CD4-positive, CD25-positive, alpha-beta regulatory T cell (primary cell): ENCODE data around the gene NTM. TPM values are rescaled to one million over a fixed set of nuclear protein-coding genes. Genes with fewer than 3 reads are reported as not detected.

ENCODE experiments used
- ATAC-seq, 2 donors: fragments of 150-1000 bp; cut with Tn5 transposase; one replicate each; pipeline ENCODE4 v1.10.0; 2021; ENCODE audit warnings: low read depth in 2 of 2, moderate number of reproducible peaks in 2 of 2, moderate library complexity in 1 of 2
- DNase-seq, 3 donors: peaks; one replicate each; pipeline versions ENCODE4 v3.0.0 to v3.0.0-alpha.2; 2012 to 2022; ENCODE audit warnings: mixed read lengths in 1 of 3
- H3K27ac ChIP-seq: one replicate; pipeline ENCODE4 v1.7.0; 2013; ENCODE audit warnings: mild to moderate bottlenecking, low read length; ENCODE audit not compliant: insufficient read depth, poor library complexity, severe bottlenecking
- H3K27me3 ChIP-seq: one replicate; pipeline ENCODE4 v1.7.0; 2013; ENCODE audit warnings: low read length; ENCODE audit not compliant: control insufficient read depth, insufficient read depth
- H3K36me3 ChIP-seq: one replicate; pipeline ENCODE4 v1.7.0; 2013; ENCODE audit warnings: mild to moderate bottlenecking, low read length, moderate library complexity; ENCODE audit not compliant: control insufficient read depth, insufficient read depth
- H3K4me1 ChIP-seq: 2 replicates; pipeline ENCODE4 v1.7.0; 2013; ENCODE audit warnings: mild to moderate bottlenecking, low read length; ENCODE audit not compliant: insufficient read depth, control insufficient read depth, poor library complexity, severe bottlenecking
- H3K4me3 ChIP-seq: one replicate; pipeline ENCODE4 v1.7.0; 2013; ENCODE audit warnings: low read depth, mild to moderate bottlenecking, low read length, moderate library complexity
- H3K9me3 ChIP-seq, 2 experiments: 1 replicate in 1 of 2; 2 replicates in 1 of 2; pipeline ENCODE4 v1.7.0; 2013; ENCODE audit warnings: low read length in 2 of 2, mild to moderate bottlenecking in 1 of 2, moderate library complexity in 1 of 2; ENCODE audit not compliant: control insufficient read depth in 2 of 2
- H3K27ac Mint-ChIP-seq, 3 donors: one replicate each; pipeline ENCODE4 v1.8.0; 2020 to 2022; ENCODE audit warnings: mild to moderate bottlenecking in 3 of 3, mixed read lengths in 3 of 3, moderate library complexity in 2 of 3
- H3K27me3 Mint-ChIP-seq: one replicate; pipeline ENCODE4 v1.8.0; 2022; ENCODE audit warnings: mild to moderate bottlenecking, mixed read lengths
- H3K36me3 Mint-ChIP-seq: one replicate; pipeline ENCODE4 v1.8.0; 2020; ENCODE audit warnings: mixed read lengths
- H3K4me1 Mint-ChIP-seq, 4 donors: one replicate each; pipeline ENCODE4 v1.8.0; 2020 to 2022; ENCODE audit warnings: mixed read lengths in 4 of 4, mild to moderate bottlenecking in 1 of 4
- H3K4me3 Mint-ChIP-seq, 4 donors: one replicate each; pipeline ENCODE4 v1.8.0; 2020 to 2022; ENCODE audit warnings: mild to moderate bottlenecking in 4 of 4, mixed read lengths in 4 of 4, moderate library complexity in 3 of 4
- H3K9me3 Mint-ChIP-seq, 7 donors: one replicate each; pipeline ENCODE4 v1.8.0; 2020 to 2022; ENCODE audit warnings: mixed read lengths in 7 of 7, mild to moderate bottlenecking in 3 of 7, moderate library complexity in 2 of 7
- polyA plus RNA-seq, 4 donors: library from polyadenylated mRNA; unstranded; fragments of 300-500 nt; fragmentation: Illumina TruSeq; gene quantifications; one replicate each; pipeline ENCODE4 v1.2.3, GENCODE V29; 2021
- total RNA-seq: library from RNA; stranded (reverse); gene quantifications from one replicate; pipeline ENCODE4 v1.2.3, GENCODE V29; 2022

NTM gene
- total and polyA plus RNA-seq, 5 donors from 2014 or later = 1.3 TPM; not detected in 4

DNA sequence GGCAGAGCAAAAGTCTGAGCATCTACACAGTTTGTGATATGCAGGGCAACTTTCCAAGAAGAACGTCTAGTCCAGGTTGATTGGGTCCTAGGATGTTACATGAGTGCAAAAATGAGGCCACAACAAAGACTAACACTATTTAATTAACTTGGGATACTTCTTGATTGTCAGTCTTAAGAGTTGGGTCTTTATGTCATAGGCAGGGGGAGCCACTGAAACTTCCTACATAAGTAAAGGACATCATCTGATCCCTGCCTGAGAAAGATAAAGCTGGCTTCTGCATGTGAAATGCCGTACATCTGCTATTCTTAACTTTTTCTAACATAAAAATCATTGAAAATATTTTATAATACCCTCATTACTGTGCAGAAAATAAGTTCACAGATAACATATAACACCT lies 525.5 kb downstream of the NTM start:
- no peaks in the 10 kb centered on the region for H3K36me3 ChIP-seq
- ATAC-seq (no peak), DNase-seq (no peak)
- no peaks in the 10 kb centered on the region for H3K27me3 ChIP-seq
- Mint-ChIP-seq H3K4me3 (no peak overlapping the region), H3K27me3 (peaks cover 4% of the 10 kb centered on the region), H3K9me3 (peaks cover 0 to 4% (median 2%) of the 10 kb centered on the region in 7 donors), H3K36me3 (no peaks in the 10 kb centered on the region), H3K27ac (no peak overlapping the region), H3K4me1 (no peaks in the 10 kb centered on the region)
- no peak overlapping the region for H3K4me3 ChIP-seq
- no peaks in the 10 kb centered on the region for H3K9me3 ChIP-seq
- no peaks in the 10 kb centered on the region for H3K4me1 ChIP-seq
- no peak overlapping the region for H3K27ac ChIP-seq

- H3K36me3 Mint-ChIP-seq = no peaks in the 10 kb centered on the region
- ATAC-seq = no peak
- no peaks in the 10 kb centered on the region for H3K9me3 ChIP-seq
- no peaks in the 10 kb centered on the region for H3K27me3 ChIP-seq
- no peak overlapping the region for H3K27ac ChIP-seq
- no peaks in the 10 kb centered on the region for H3K4me1 Mint-ChIP-seq
- no peak overlapping the region for H3K4me3 ChIP-seq
- no peak overlapping the region for H3K4me3 Mint-ChIP-seq
- no peak overlapping the region for H3K27ac Mint-ChIP-seq
- no peaks in the 10 kb centered on the region for H3K36me3 ChIP-seq
- peaks cover 4% of the 10 kb centered on the region for H3K27me3 Mint-ChIP-seq
- H3K4me1 ChIP-seq = no peaks in the 10 kb centered on the region
- H3K9me3 Mint-ChIP-seq = peaks cover 0 to 4% (median 2%) of the 10 kb centered on the region in 7 donors
- no peak for DNase-seq
Measured at GRCh38 chr11:131896978-131897615, 526.7 kb downstream of the NTM start.

DNA sequence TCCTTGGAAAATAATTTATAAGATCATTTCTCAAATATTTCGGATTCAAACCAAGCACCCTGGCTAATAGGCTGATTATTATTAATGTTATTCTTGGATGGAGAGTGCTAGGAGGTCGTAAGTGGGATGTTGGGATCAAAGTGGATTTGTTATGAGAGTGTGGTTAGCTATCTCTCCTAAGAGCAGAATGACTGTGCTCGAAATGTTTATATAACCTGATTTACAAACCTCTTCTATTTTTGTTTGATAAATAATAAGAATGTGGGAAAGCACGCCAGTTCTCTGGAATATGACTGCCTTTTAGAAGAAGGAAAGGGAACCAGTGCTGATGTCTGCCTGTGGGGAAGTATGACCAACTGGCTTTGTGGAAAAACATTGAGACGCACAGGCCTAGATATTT lies 527.5 kb downstream of the NTM start:
- Mint-ChIP-seq H3K27ac (no peak overlapping the region), H3K36me3 (no peaks in the 10 kb centered on the region), H3K27me3 (peaks cover 4% of the 10 kb centered on the region), H3K4me3 (no peak overlapping the region), H3K9me3 (peaks cover 0 to 4% (median 2%) of the 10 kb centered on the region in 7 donors), H3K4me1 (no peaks in the 10 kb centered on the region)
- no peak for DNase-seq
- H3K36me3 ChIP-seq = no peaks in the 10 kb centered on the region
- no peak for ATAC-seq
- no peaks in the 10 kb centered on the region for H3K9me3 ChIP-seq
- H3K27me3 ChIP-seq = no peaks in the 10 kb centered on the region
- no peak overlapping the region for H3K27ac ChIP-seq
- H3K4me3 ChIP-seq = no peak overlapping the region
- H3K4me1 ChIP-seq = no peaks in the 10 kb centered on the region

DNA sequence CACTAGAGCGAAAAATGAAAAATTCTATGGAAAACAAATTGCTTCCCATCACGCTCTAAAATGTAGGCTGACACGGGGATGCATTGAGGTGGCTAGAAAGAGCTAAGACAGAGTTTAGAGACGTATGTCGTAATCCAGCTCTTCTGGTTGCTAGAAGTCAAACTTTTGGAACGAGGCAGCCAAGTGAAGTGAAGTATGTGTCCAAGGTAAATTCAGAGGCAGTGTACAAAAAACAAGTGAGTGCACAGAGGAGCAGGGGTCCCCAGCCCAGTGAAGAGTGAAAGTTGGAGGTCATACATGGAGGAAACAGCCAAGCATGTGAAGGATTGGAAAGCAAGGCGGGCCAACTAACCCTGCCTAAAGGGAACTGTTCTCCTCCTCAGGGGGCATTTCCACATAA lies 528.5 kb downstream of the NTM start:
- Mint-ChIP-seq H3K27ac (no peak overlapping the region), H3K27me3 (peaks cover 4% of the 10 kb centered on the region), H3K4me3 (no peak overlapping the region), H3K36me3 (no peaks in the 10 kb centered on the region), H3K9me3 (peaks cover 0 to 4% (median 0%) of the 10 kb centered on the region in 7 donors), H3K4me1 (no peaks in the 10 kb centered on the region)
- Histone ChIP-seq H3K9me3 (no peaks in the 10 kb centered on the region), H3K4me3 (no peak overlapping the region), H3K27me3 (no peaks in the 10 kb centered on the region), H3K27ac (no peak overlapping the region), H3K4me1 (no peaks in the 10 kb centered on the region), H3K36me3 (no peaks in the 10 kb centered on the region)
- no peak for ATAC-seq
- DNase-seq = no peak

DNA sequence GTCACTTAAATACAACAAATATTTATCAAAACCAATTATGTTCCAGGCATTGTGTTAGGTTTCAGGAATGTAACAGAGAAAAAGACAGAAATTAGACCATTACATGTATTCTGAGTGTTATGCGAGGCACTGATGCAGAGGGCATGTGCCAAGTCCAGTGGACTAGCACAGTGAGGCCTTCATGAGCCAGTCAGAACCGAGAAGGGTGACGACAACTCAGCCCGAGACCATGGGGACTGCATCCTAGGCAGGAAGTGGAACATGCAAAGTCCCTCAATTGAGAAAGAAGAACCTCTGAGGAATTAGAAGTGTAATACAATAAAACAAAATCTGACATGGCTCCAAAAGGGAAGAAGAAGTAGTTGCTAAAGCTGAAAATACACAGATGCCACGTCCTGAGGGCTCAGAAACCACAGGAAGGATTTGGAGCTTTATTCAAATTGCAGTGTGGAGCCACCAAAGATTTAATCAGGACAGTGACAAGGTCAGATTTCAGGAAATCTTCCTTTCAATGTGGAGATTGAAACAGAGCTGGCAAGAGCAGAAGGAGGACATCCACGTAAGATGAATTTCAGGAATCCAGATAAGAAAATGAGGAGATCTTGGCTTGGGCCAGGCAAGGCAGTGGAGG lies 529.6 kb downstream of the NTM start:
- Histone ChIP-seq H3K36me3 (no peaks in the 10 kb centered on the region), H3K9me3 (no peaks in the 10 kb centered on the region), H3K4me1 (no peaks in the 10 kb centered on the region), H3K27ac (no peak overlapping the region), H3K27me3 (no peaks in the 10 kb centered on the region), H3K4me3 (no peak overlapping the region)
- Mint-ChIP-seq H3K9me3 (peaks cover 0 to 5% (median 0%) of the 10 kb centered on the region in 7 donors), H3K27me3 (peaks cover 4% of the 10 kb centered on the region), H3K27ac (no peak overlapping the region), H3K4me1 (no peaks in the 10 kb centered on the region), H3K4me3 (no peak overlapping the region), H3K36me3 (no peaks in the 10 kb centered on the region)
- no peak for DNase-seq
- ATAC-seq = no peak

GRCh38 chr11:131902421-131902820 lies 532.0 kb downstream of the NTM start:
- Mint-ChIP-seq H3K36me3 (no peaks in the 10 kb centered on the region), H3K27ac (no peak overlapping the region), H3K4me3 (no peak overlapping the region), H3K9me3 (peaks cover 0 to 10% (median 0%) of the 10 kb centered on the region in 7 donors), H3K27me3 (peaks cover 16% of the 10 kb centered on the region), H3K4me1 (no peaks in the 10 kb centered on the region)
- Histone ChIP-seq H3K4me1 (no peaks in the 10 kb centered on the region), H3K36me3 (no peaks in the 10 kb centered on the region), H3K27me3 (no peaks in the 10 kb centered on the region), H3K4me3 (no peak overlapping the region), H3K27ac (no peak overlapping the region), H3K9me3 (no peaks in the 10 kb centered on the region)
- DNase-seq = no peak
- no peak for ATAC-seq

DNA sequence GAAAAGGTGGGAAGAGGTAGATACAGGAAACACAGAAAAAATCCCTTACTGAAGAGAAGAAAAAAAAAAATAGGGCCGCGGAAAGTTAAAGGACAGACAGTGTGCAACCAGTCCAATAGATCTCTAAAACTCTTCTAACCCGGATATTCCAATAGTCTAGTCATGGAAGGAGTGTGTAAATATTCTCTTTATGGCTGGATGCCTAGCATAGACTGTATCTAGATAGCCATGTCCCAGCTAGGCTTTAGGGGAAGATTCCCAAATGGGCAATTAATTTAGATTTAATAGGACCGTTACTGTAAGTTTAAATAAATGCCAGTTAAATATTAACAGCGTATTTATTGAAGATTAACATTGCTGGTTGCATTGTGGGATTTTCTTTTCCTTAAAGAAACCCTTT lies 532.7 kb downstream of the NTM start:
- H3K27me3 Mint-ChIP-seq = peaks cover 17% of the 10 kb centered on the region
- no peak for ATAC-seq

GRCh38 chr11:131904756-131905155 lies 534.3 kb downstream of the NTM start:
- H3K36me3 Mint-ChIP-seq = no peaks in the 10 kb centered on the region
- H3K4me1 Mint-ChIP-seq = no peaks in the 10 kb centered on the region
- no peak for ATAC-seq
- Histone ChIP-seq H3K27ac (no peak overlapping the region), H3K9me3 (no peaks in the 10 kb centered on the region), H3K36me3 (no peaks in the 10 kb centered on the region), H3K4me1 (no peaks in the 10 kb centered on the region), H3K27me3 (peaks cover 5% of the 10 kb centered on the region), H3K4me3 (no peak overlapping the region)
- no peak overlapping the region for H3K4me3 Mint-ChIP-seq
- no peak overlapping the region for H3K27ac Mint-ChIP-seq
- no peak for DNase-seq
- H3K27me3 Mint-ChIP-seq = peaks cover 30% of the 10 kb centered on the region
- H3K9me3 Mint-ChIP-seq = peaks cover 0 to 8% (median 0%) of the 10 kb centered on the region in 7 donors

More for the DNA sequence above, 532.7 kb downstream of the NTM start:
- DNase-seq = no peak
- Histone ChIP-seq H3K4me1 (no peaks in the 10 kb centered on the region), H3K9me3 (no peaks in the 10 kb centered on the region), H3K27ac (no peak overlapping the region), H3K36me3 (no peaks in the 10 kb centered on the region), H3K4me3 (no peak overlapping the region), H3K27me3 (no peaks in the 10 kb centered on the region)
- Mint-ChIP-seq H3K27ac (no peak overlapping the region), H3K4me1 (no peaks in the 10 kb centered on the region), H3K9me3 (peaks cover 0 to 10% (median 0%) of the 10 kb centered on the region in 7 donors), H3K4me3 (no peak overlapping the region), H3K36me3 (no peaks in the 10 kb centered on the region)
